Measurements from ENCODE around the gene NBEAL2. TPM values are rescaled to one million over a fixed set of nuclear protein-coding genes. Genes with fewer than 3 reads are reported as not detected.

The NBEAL2 gene
- total and polyA plus RNA-seq, 7 donors, result 5.4 to 13.0 (median 7.4) TPM

DNA sequence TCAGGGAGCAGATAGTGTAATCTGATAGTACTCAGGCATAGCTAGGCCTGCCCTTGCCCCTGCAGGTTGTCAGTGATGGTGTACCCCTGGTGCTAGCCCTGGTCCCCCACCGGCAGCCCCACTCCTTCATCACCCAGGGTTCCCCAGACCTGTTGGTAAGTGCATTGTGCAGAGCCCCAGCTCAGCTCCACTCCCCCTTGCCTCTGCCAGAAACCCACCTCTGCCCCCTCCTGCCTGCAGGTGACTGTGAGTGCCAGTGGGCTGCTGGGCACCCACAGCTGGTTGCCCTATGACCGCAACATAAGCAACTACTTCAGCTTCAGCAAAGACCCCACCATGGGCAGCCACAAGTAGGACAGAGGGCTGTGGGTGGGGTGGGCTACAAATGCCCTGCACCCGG lies 27.5 kb downstream of the NBEAL2 start:
- Histone ChIP-seq H3K4me1 (peaks cover 7% of the 10 kb centered on the region), H3K9me3 (no peaks in the 10 kb centered on the region), H3K27me3 (ENCODE audit: insufficient read depth in 3 of 3, low read length in 2 of 3) (no peaks in the 10 kb centered on the region), H3K4me3 (no peak overlapping the region), H3K36me3 (ENCODE audit: insufficient read depth in 1 of 2, low read depth in 1 of 2) (peaks cover 0 to 37% of the 10 kb centered on the region in 2 donors), H3K27ac (no peak overlapping the region)
- 78 to 90% (median 84%) methylated on average over 3 of the region's 3 CpGs for WGBS, 3 donors
- intact Hi-C loops (cut with DNase I), result no loop called here
- no peak for TF ChIP-seq CTCF (IDR thresholded peaks at IDR 0.05)
- no peak for ATAC-seq
- DNase-seq, result no peak

DNA sequence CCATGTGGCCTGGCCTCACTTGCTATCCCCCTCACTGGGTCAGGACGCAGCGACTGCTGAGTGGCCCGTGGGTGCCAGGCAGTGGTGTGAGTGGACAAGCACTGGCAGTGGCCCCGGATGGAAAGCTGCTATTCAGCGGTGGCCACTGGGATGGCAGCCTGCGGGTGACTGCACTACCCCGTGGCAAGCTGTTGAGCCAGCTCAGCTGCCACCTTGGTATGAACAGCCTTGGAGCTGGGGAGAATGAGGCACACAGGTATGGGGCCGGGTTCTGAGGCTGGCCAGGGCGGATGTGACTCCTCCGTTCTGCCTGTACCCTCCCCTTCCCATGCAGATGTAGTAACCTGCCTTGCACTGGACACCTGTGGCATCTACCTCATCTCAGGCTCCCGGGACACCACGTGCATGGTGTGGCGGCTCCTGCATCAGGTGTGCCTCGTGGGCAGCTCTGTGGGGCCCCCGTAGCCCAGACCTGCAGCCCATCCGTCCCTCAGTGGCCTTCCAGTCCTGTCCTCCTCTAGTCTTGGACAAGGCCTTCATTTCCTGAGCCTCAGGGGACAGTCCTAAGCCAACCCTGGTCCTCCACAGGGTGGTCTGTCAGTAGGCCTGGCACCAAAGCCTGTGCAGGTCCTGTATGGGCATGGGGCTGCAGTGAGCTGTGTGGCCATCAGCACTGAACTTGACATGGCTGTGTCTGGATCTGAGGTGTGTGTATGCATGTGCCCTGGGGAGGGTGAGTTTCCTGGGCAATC lies 28.2 kb downstream of the NBEAL2 start:
- ATAC-seq, result no peak
- H3K4me3 ChIP-seq, result no peak overlapping the region
- 73 to 87% (median 78%) methylated on average over 14 to 16 of the region's 16 CpGs for WGBS, 3 donors
- H3K36me3 ChIP-seq (ENCODE audit: insufficient read depth in 1 of 2, low read depth in 1 of 2), result peaks cover 0 to 32% of the 10 kb centered on the region in 2 donors
- TF ChIP-seq CTCF (IDR thresholded peaks at IDR 0.05), result no peak
- peaks cover 12% of the 10 kb centered on the region for H3K4me1 ChIP-seq
- no peaks in the 10 kb centered on the region for H3K27me3 ChIP-seq (ENCODE audit: insufficient read depth in 3 of 3, low read length in 2 of 3)
- peak; percentile 12 to 55 for DNase-seq
- H3K9me3 ChIP-seq, result no peaks in the 10 kb centered on the region
- H3K27ac ChIP-seq, result no peak overlapping the region
- intact Hi-C loops (cut with DNase I), result no loop called here

DNA sequence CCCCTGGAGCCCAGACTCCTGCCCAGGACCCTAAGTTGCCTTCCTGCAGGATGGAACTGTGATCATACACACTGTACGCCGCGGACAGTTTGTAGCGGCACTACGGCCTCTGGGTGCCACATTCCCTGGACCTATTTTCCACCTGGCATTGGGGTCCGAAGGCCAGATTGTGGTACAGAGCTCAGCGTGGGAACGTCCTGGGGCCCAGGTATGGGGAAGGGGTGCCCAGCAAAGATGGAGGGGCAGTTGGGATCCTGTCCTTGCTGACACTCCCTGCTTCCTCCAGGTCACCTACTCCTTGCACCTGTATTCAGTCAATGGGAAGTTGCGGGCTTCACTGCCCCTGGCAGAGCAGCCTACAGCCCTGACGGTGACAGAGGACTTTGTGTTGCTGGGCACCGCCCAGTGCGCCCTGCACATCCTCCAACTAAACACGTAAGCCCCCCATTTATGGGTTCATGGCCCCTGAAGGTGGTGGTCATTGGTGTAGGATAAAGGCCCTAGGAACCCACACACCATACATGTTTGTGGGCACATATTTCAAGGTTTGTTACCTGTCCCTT lies 28.8 kb downstream of the NBEAL2 start:
- H3K27me3 ChIP-seq (ENCODE audit: insufficient read depth in 3 of 3, low read length in 2 of 3), result no peaks in the 10 kb centered on the region
- no peak for ATAC-seq
- DNase-seq, result peak in 1 of 2 donors; percentile 52
- H3K36me3 ChIP-seq (ENCODE audit: insufficient read depth in 1 of 2, low read depth in 1 of 2), result peaks cover 0 to 25% of the 10 kb centered on the region in 2 donors
- no peak overlapping the region for H3K4me3 ChIP-seq
- no peaks in the 10 kb centered on the region for H3K9me3 ChIP-seq
- peaks cover 17% of the 10 kb centered on the region for H3K4me1 ChIP-seq
- WGBS, 3 donors, result 91 to 93% (median 93%) methylated on average over 13 of the region's 13 CpGs
- H3K27ac ChIP-seq, result peak overlapping the region; percentile 89
- TF ChIP-seq CTCF (IDR thresholded peaks at IDR 0.05), result no peak
- intact Hi-C loops (cut with DNase I), result no loop called here

GRCh38 chr3:47008851-47009224 lies 29.4 kb downstream of the NBEAL2 start:
- H3K4me1 ChIP-seq, result peaks cover 17% of the 10 kb centered on the region
- no peaks in the 10 kb centered on the region for H3K27me3 ChIP-seq (ENCODE audit: insufficient read depth in 3 of 3, low read length in 2 of 3)
- peak overlapping the region; percentile 89 for H3K27ac ChIP-seq
- H3K36me3 ChIP-seq (ENCODE audit: insufficient read depth in 1 of 2, low read depth in 1 of 2), result peaks cover 0 to 22% of the 10 kb centered on the region in 2 donors
- DNase-seq, result no peak
- H3K4me3 ChIP-seq, result peak overlapping the region; percentile 75
- TF ChIP-seq CTCF (IDR thresholded peaks at IDR 0.05), result no peak
- no peak for ATAC-seq
- intact Hi-C loops (cut with DNase I), result no loop called here
- H3K9me3 ChIP-seq, result no peaks in the 10 kb centered on the region
- WGBS, 3 donors, result 21 to 29% (median 27%) methylated on average over 12 to 23 of the region's 23 CpGs

All from psoas muscle (tissue), 8 donors.